ELR (cell line): ENCODE results near the gene IFIT1.
"Not testable (repeated sequence)": the region's sequence is repeated elsewhere in the genome, so short reads cannot be mapped to it uniquely, and the experiment has no call there.

ENCODE experiments used
- DNase-seq: peaks from one replicate; pipeline ENCODE4 v3.0.0-alpha.2; 2015; ENCODE audit warnings: low read depth

Gene IFIT1

DNA sequence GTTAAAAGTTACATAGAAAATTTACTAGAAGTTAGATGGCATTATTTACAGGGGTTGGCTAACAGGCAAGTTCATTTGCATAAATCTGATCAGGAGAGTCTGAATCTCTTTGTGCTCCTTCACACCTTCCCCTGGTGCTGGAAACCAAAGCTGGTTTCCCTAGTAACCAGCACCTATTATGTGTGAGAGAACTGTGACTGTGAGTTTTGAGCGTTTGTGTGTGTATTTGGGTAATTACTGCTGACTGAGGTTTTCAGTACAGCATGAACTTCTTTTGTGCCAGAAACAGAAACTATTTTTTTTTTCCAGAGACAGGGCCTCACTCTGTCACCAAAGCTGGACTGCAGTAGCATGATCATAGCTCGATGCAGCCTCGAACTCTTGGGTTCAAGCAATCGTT lies 24.9 kb upstream of the IFIT1 start:
- DNase-seq = no peak

DNA sequence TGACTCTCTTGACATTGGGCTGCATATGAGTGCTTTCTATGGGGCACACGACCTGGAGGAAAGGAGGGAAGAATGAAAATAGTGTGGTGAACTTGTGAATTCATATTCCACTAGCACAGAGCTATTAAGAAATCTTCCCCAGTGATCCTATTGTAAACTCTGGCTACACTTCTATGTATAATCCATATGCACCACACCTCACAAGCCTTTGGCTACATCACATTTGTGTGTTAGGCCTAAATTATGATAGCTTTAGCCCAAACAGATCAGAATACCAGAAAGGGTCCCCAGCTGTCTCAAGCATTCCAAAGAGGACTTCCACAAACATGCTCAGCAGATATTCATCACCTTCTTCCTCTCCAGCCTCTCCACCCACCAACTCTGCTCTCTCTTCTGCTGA lies 24.3 kb upstream of the IFIT1 start:
- no peak for DNase-seq

DNA sequence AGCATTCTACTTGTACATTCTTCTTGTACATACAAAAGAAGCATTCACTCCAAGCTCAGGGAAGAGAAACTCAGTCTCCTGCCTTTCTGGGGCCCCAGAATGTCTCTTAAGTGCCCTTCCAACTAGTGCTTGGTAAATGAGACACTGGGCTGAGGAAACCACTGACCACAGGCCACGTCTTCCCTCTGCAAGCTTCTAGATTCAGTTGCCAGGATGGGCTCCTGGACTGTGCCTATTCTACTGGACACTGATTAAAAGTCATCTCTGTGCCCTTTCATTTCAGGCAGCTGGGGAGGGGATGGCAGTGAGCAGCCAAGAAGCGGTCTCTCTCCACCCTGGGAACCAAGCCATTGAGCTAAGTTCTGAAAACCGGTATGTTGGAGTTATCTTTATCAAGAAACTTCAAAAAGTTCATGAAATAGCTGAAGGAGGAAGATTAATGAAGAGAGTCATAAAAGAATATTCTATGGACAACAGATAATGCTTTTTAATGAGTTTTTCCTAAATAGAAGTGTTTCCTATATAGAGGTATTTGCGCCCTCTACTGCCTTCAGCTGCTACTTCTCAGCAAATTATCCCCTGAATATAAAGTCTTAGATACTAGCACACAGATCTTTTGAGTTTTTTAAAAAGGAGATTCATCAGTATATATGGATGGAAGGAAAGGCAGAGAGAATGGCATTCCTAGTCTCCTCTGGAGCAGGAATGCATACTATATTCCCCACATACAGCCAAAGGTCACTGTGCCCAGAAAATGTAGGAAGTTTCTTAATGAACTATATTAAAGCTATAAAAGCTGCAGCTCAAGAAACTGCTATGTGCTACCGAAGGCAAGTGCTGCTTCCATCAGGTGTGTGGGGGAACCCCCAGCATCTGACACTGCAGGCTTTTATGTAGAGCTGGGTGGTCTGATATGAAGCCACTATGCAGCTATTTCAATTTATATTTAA lies 23.0 kb upstream of the IFIT1 start:
- DNase-seq = peak; percentile 71

DNA sequence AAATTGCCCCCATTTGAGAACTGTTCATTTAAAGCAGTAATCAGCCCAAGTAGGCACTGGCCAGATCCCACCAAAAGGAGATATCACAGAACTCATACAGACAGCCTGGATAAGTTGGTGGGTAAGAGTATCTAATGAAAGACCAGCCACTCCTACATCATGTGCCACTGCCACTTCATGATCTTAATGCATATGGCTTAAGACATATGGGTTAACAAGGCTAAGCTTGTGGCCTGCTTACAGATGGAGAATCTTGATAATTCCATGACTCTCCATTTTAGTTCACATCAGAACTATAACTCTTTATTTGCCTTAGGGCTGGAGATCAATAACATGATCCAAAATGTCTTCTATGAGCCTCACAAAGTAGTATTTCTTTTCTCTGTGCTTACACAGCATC lies 21.3 kb upstream of the IFIT1 start:
- no peak for DNase-seq

DNA sequence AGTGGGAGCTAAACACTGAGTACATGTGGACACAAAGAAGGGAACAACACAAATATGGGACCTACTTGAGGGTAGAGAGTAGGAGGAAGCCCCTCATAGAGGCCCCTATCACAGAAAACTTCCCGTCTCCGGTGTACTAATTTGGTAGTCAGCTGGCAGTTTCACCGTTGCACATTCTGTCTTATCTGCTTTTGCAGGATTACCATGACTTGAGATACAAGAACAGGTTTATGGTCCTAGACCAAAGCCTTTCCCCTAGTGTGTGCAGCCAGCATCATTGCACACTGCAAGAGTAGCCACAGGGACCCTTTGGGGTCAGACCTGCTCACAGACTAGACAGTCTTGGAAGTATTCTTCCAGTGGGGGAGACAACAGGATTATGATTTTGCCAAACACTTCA lies 20.4 kb upstream of the IFIT1 start:
- DNase-seq = no peak

DNA sequence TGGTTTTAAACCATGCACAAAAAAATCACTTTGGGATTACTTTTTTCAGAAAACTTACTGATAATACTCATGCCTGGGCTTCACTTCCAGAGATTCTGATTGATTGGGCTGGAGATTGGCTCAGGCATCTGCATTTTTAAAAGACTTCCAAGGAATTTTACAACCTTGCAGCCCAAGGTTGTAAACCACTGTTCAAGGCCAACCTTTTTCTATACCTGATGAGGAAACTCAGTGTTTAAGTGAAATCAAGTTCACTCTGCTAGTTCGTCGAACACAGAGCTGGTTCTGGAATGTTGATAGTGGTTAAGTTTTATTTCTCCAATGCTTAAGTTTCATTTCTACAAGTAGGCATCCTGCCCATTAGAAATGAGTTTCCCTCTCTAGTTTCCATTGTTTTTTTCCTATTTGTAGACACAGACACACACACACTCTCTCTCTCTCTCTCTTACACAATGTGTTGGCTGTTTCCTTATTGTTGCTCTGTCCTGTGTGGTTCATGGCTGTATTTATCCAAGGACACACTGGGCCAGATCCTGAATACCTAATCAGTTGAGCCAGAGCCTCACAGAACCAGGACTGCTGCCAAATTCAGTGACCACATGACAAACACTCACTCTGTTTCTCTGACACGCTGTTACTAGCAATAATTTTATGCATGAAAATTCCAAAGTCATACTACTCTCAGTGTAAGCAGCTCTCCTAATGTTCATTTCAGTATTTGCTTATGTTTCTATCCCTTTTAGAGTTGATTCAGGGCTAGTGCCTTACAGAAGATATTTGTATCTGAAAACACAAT lies 18.3 kb upstream of the IFIT1 start:
- DNase-seq = peak; percentile 69

DNA sequence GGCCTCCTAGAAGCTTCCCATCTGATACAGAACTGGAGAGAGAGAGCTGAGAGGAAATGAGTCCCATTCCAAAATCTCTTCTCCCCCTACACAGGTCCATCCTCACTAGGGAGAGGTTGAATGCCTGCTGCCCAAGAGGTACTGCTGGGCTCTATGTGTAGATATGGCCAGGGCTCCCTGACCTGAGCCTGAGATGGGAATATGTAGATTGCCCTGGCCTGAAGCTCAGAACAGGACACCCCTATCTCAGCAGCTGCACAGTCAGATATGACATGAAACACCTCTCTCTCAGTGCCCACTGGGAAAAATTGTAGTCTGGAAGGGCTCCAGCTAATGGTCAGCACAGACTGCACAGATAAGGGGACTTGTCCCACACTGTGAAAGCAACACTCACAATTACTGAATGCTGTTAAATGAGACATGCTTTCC lies 17.7 kb upstream of the IFIT1 start:
- no peak for DNase-seq

DNA sequence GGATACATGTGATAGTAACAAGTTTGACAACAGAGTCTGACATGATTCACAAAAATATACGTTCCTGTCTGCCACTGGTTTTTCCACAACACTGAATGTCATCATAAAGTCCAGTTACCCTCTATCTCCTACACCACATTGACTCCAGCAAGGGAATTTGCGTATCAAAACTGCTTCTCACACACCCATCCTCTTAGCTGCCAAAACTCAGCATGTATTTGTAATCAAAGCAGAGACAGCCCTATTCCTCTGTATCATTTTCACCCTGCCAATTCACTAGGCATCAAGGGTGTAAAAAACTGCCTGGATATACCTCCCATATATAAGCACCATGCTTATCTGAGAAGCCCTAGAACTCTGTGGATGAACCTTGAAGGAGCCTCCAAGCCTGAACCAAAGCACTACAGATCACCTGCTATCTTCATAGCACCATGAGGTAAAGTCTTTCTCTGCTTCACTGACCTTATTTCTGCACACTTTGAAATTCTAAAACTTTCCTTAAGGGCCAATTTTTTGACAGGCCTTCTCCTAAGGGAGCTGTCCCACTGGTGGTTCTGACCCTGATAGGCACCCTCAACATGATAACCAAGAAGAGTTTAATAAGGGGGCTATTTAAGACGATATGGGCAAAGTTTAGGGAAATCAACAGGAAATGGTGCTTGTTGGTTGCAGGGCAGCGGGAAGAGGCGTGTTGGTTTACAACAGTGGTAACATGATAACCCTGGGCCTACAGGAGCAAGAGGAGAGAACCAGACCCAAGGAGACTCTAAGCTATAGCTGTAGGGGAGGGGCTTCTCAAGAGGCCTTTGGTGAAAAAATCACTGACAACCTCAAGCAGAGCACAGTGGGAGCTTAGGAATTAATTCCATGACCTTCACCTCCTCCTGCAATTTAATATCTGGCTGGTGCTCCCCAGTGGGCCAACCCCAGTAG lies 14.5 kb upstream of the IFIT1 start, which contains the start of gene IFIT1B:
TSS of gene IFIT1B (plus strand) at position 352 of the 933 bp plus-strand sequence. CDS start at position 432, 80 bp downstream.
- no peak for DNase-seq

DNA sequence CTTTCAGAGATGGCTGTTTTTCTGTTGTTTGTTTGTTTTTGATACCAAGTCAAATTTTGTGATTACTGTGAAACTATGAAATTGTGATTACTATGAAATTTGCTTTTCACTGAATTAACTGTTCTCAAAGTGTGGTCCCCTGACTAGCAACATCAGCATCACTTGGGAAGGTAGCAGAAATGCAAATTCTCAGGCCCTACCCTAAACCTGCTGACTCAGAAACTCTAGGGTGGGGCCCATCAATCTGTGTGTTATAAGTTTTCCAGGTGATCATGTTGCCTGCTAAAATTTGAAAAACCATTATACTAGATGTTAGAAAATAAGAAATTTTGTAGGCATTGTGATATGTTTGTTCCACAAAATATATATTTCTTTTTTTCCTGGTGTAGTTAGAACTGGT lies 13.3 kb upstream of the IFIT1 start:
- no peak for DNase-seq

DNA sequence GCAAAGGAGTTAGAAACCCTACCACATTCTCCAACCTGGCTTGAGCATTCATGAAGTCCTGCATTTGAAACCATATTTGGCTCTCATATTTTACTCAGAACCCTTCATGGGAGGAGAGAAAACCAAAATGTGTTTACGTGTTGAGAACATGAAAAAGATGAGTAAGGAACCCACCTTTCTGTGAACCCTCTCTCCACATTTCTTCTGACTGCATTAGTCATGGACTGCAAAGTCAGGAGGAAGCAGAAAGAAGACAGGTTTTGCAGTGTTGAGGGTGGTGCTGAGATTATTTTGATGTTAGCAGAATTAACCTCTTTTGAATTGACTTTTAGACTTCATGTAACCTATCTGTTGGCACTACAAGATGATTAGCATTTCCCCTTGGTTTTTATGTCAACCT lies 9.7 kb upstream of the IFIT1 start:
- no peak for DNase-seq

DNA sequence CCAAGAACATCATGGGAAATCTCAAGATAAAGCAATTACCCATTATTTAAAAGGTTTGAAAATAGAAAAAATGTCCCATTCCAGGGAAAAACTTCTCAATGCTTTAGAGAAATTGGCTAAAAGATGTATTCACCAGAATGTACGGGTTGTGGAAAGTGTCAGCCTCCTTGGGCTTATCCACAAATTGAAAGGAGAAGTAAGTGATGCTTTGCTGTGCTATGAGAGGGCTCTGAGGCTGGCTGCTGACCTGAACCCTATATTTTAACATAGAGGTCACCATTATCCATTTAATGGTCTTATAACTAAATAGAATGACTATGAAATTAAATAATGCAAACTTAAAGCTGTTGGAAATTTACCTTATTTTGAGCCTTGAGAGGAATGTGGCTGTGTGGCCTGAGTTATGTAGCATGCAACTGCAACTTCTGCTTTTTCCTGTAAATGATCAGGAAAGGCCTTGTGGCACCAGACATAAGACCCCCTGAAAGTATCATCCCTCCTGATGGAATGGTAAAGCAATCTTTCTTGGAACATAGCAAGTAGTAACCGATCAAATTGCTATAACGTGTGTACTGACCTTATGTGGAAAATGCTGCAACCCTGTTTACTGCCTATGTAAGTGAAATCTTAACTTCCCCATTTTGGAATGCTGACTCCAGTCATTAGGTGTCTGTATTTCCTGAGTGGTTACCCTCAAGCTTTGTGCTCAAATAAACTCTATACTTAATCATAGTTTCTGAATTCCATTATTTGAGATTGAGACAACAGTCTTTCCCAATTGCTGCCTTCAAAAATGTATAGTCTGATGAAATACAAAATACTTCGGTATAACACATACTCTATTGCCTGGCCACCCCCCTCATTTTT lies 7.7 kb upstream of the IFIT1 start:
- DNase-seq = no peak

DNA sequence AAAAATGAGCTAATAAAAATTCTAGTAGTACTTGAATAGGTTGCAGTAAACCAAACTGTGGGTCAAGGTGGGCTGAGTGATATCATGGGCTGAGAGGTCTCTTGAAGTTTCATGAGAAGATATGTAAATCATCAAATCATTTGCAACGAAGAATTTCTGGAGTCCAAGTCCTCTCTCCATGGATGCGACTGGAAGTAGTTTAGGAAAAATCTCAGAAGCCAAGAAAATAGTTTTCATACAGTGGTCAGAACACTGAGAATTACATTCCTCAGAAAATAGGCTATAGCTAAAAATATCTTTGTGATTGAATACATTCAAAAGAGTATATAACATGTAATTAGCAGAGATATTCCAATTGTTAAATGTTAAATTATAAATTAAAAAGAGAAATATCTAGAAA lies 3.6 kb upstream of the IFIT1 start:
- no peak for DNase-seq

DNA sequence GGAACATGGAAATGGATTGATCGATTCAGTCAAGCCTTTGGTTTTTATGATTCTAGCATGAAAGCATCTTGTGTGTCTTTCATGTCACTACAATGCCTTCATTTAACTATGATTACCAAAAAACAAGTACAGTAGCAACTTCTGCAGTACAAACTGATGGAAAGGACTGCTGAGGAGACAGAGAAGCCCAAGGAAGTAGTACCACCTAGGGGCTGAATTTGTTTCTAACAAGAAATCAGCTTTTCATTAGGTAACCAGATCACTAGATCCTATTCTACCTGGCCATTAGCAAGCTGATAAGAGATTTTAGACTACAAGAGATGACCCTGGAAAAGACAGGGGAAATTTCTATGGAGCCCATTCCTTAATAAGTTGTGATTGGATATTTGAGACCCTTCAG lies 3.2 kb upstream of the IFIT1 start:
- DNase-seq = peak; percentile 61

DNA sequence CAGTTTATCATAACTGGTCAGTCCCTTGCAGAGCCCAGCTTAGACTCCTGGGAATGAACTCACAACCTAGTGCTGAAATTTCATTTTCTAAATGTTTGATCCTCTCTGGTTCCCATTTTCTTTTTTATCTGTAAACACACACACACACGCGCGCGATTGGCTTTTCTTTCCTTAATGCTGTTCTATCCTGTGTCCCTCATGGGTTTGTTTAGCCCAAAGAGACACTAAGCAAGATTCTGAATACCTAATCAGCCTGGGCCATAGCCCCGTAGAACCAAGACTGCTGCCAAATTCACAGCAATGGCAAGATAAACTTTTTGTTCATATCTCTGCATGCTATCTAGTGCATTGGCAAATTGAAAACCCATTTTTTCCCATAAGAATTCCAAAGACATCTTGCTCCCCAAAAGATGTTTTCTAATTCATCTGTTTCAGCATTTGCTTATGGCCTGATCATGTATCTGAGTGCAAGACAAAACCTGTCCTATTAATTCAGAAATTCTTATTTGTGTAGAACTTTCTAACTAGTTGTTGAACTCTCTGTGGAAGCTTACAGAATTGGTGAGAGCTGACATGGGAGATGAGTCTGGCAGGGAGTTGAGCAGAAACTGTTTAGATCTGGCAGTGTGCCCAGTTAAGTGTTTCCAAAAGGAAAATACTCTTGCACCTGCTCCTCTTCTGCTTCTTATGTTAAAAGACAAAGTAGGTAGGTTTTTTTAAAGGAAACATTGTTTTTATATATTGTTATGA lies 1.8 kb upstream of the IFIT1 start:
- no peak for DNase-seq

DNA sequence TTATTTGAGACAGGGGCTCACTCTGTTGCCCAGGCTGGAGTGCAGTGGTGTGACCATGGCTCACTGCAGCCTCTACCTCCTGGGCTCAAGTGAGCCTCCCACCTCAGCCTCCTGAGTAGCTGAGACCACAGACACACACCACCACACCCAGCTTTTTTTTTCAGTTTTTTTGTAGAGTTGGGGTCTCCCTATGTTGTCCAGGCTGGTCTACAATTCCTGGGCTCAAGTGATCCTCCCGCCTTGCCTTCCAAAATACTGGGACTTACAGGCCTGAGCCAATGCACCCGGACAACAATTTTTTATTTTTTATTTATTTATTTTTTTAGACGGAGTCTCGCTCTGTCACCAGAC lies 1.2 kb upstream of the IFIT1 start:
- DNase-seq = not testable (repeated sequence)

DNA sequence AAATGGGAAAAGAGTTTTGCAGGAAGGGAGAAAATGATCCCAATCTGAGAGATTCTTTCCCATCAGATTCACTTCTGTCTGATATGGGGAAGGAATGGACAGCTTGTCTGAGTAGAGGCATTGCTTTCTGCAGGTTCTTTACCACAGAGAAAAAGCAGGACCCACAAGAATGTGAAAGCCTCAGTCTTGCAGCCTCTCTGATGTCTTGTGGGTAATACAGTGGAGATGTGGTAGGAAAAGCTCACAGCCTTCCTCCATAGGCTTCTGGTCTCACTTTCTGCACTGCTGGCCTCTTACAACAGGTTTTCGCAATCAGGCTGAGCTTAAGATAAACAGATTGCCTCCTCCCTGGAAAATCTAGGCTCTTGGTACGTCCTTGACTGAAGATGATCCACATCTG lies 551 bp downstream of the IFIT1 start:
- DNase-seq = peak; percentile 62

DNA sequence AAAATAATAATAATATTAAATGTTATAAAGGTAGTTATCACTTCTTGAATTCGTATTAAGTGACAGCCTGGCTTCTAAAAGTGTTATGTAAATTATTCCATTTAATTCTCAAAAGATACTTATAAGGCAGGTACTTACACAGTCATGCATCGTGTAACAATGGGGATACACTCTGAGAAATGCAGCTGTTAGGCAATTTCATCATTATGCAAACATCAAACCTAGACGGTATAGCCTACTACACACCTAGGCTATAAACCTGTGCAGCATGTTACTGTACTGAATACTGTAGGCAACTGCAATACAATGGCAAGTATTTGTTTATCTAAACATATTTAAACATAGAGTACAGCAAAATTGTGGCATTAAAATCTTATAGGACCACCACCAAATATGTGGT lies 1.5 kb downstream of the IFIT1 start:
- no peak for DNase-seq

DNA sequence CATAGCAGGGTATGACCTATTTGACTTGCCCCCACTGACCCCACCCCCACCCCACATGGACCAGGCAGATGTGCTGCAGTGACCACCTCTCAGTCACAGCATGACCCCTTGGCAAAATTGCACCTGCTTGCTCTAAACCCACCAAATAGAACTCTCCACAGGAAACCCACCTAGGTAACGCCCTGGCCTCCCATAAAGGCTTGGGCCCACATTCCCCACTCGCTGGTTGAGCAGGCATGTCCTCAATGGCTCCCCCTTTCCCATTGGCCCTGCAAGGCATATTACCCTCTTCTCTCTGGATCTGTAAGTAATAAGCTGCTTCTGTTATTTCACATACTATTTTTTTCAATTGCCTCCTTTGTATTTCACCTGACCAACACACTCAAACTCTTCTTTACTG lies 2.7 kb downstream of the IFIT1 start:
- no peak for DNase-seq

DNA sequence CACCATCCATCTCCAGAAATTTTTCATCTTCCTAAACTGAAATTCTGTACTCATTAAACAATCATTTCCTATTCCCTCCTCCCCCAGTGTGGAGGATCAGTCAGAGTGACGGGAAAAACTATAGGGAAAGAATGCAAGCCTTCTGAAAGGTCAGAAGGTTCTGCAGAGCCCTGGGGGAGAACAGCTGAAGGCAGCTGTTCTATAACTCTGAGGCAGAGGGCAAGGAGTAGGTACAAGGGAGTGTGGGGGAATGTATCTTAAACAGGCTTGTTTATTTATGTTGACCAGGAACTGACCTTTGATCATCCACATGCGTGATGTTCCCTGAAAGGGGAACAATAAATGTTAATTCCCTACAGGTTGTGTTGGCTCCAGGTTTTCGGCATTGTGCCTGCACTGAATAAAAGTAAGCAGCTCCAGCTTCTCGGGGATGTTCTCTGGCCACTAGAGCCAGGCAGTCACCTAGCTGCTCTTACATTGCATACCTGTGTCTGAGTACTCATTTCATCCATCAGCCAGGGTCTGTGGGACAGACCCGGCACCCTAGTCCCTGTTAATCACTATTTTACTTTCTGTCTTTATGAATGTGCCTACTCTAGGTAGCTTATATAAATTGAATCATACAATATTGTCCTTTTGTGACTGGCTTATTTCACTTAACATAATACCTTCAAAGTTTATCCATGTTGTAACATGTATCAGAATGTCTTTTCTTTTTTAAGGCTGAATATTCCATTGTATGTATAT lies 5.8 kb downstream of the IFIT1 start:
- peak; percentile 56 for DNase-seq

DNA sequence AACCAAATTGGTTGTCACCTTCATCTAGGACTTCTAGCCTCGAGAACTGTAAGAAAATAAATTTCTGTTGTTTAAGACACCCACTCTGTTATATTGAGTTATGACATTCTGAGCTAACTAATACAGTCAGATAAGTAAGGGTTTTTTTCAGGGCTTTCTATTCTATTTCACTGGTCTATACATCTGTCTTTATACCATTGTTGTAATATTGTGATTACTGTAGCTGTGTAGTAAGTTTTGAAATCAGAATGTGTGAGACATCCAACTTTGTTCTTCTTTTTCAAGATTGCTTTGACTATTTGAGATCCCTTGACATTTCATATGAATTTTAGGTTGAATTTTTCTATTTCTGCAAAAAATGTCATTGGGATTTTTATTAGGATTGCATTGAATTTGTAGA lies 7.5 kb downstream of the IFIT1 start:
- no peak for DNase-seq
